ENCODE data around the gene SHLD1. TPM values are rescaled to one million over a fixed set of nuclear protein-coding genes. Genes with fewer than 3 reads are reported as not detected.
"Not testable (repeated sequence)": the region's sequence is repeated elsewhere in the genome, so short reads cannot be mapped to it uniquely, and the experiment has no call there.

SHLD1 gene
- total RNA-seq, 1 donor from 2014 or later: 6.9 TPM

GRCh38 chr20:5737966-5738365 lies 12.2 kb upstream of the SHLD1 start:
- H3K9me3 Mint-ChIP-seq: no peaks in the 10 kb centered on the region
- H3K4me1 Mint-ChIP-seq: peaks cover 9% of the 10 kb centered on the region
- no peak for DNase-seq (ENCODE audit: low read depth, low spot score)
- TF ChIP-seq CTCF (conservative IDR thresholded peaks at IDR 0.05): no peak
- H3K27me3 Mint-ChIP-seq (ENCODE audit: low read depth): peaks cover 3% of the 10 kb centered on the region
- H3K27ac Mint-ChIP-seq (ENCODE audit: unreplicated experiment): no peak overlapping the region
- no peaks in the 10 kb centered on the region for H3K36me3 Mint-ChIP-seq (ENCODE audit: low read depth)
- H3K4me3 Mint-ChIP-seq: no peak overlapping the region

GRCh38 chr20:5740643-5741042 lies 9.6 kb upstream of the SHLD1 start:
- H3K4me1 Mint-ChIP-seq; H3K36me3 Mint-ChIP-seq (ENCODE audit: low read depth); H3K27ac Mint-ChIP-seq (ENCODE audit: unreplicated experiment); H3K27me3 Mint-ChIP-seq (ENCODE audit: low read depth); H3K9me3 Mint-ChIP-seq; DNase-seq (ENCODE audit: low read depth, low spot score); H3K4me3 Mint-ChIP-seq: not testable (repeated sequence)

- no peaks in the 10 kb centered on the region for H3K9me3 Mint-ChIP-seq
- H3K36me3 Mint-ChIP-seq (ENCODE audit: low read depth): no peaks in the 10 kb centered on the region
- no peak for TF ChIP-seq CTCF (conservative IDR thresholded peaks at IDR 0.05)
- H3K4me3 Mint-ChIP-seq: no peak overlapping the region
- H3K4me1 Mint-ChIP-seq: peaks cover 4% of the 10 kb centered on the region
- H3K27me3 Mint-ChIP-seq (ENCODE audit: low read depth): no peaks in the 10 kb centered on the region
- H3K27ac Mint-ChIP-seq (ENCODE audit: unreplicated experiment): no peak overlapping the region
- no peak for DNase-seq (ENCODE audit: low read depth, low spot score)
These were observed 9.1 kb upstream of the SHLD1 start for GRCh38 chr20:5741089-5741488.

GRCh38 chr20:5742041-5742440 lies 8.2 kb upstream of the SHLD1 start:
- no peak overlapping the region for H3K4me3 Mint-ChIP-seq
- TF ChIP-seq CTCF (conservative IDR thresholded peaks at IDR 0.05): no peak
- H3K27me3 Mint-ChIP-seq (ENCODE audit: low read depth): peaks cover 4% of the 10 kb centered on the region
- no peaks in the 10 kb centered on the region for H3K9me3 Mint-ChIP-seq
- no peaks in the 10 kb centered on the region for H3K36me3 Mint-ChIP-seq (ENCODE audit: low read depth)
- no peak overlapping the region for H3K27ac Mint-ChIP-seq (ENCODE audit: unreplicated experiment)
- no peak for DNase-seq (ENCODE audit: low read depth, low spot score)
- H3K4me1 Mint-ChIP-seq: no peaks in the 10 kb centered on the region

- H3K27ac Mint-ChIP-seq (ENCODE audit: unreplicated experiment): no peak overlapping the region
- peaks cover 5% of the 10 kb centered on the region for H3K4me1 Mint-ChIP-seq
- DNase-seq (ENCODE audit: low read depth, low spot score): no peak
- no peak overlapping the region for H3K4me3 Mint-ChIP-seq
- no peaks in the 10 kb centered on the region for H3K36me3 Mint-ChIP-seq (ENCODE audit: low read depth)
- peaks cover 3% of the 10 kb centered on the region for H3K9me3 Mint-ChIP-seq
- TF ChIP-seq CTCF (conservative IDR thresholded peaks at IDR 0.05): no peak
- peaks cover 4% of the 10 kb centered on the region for H3K27me3 Mint-ChIP-seq (ENCODE audit: low read depth)
These were observed 4.7 kb upstream of the SHLD1 start for GRCh38 chr20:5745416-5746030.

- H3K9me3 Mint-ChIP-seq: peaks cover 3% of the 10 kb centered on the region
- TF ChIP-seq CTCF (conservative IDR thresholded peaks at IDR 0.05): no peak
- no peak overlapping the region for H3K27ac Mint-ChIP-seq (ENCODE audit: unreplicated experiment)
- DNase-seq (ENCODE audit: low read depth, low spot score): no peak
- peaks cover 10% of the 10 kb centered on the region for H3K4me1 Mint-ChIP-seq
- peaks cover 4% of the 10 kb centered on the region for H3K27me3 Mint-ChIP-seq (ENCODE audit: low read depth)
- no peak overlapping the region for H3K4me3 Mint-ChIP-seq
- no peaks in the 10 kb centered on the region for H3K36me3 Mint-ChIP-seq (ENCODE audit: low read depth)
These were observed 4.1 kb upstream of the SHLD1 start for GRCh38 chr20:5746064-5746463.
